ENCODE data around the gene CORT.
"Not testable (repeated sequence)": the region's sequence is repeated elsewhere in the genome, so short reads cannot be mapped to it uniquely, and the experiment has no call there.

DNA sequence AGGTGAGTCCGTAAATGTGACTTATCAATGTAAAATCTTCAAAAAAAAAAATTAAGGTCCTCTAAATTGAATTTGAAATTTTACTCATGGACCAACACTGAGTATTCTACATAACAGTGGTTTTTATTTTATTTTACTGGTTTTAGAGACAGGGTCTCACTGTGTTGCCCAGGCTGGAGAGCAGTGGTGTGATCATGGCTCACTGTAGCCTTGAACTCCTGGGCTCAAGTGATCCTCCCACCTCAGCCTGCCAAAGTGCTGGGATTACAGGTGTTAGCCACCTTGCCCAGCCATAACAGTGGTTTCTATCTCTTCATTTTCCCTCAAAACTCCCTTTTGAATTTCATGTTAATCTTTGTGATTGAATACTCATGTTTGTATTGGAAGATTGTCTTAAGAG, 33.9 kb upstream of the CORT start:
- TF ChIP-seq POLR2A (IDR thresholded peaks at IDR 0.05): not testable (repeated sequence)
- TF ChIP-seq, protein P1, sequence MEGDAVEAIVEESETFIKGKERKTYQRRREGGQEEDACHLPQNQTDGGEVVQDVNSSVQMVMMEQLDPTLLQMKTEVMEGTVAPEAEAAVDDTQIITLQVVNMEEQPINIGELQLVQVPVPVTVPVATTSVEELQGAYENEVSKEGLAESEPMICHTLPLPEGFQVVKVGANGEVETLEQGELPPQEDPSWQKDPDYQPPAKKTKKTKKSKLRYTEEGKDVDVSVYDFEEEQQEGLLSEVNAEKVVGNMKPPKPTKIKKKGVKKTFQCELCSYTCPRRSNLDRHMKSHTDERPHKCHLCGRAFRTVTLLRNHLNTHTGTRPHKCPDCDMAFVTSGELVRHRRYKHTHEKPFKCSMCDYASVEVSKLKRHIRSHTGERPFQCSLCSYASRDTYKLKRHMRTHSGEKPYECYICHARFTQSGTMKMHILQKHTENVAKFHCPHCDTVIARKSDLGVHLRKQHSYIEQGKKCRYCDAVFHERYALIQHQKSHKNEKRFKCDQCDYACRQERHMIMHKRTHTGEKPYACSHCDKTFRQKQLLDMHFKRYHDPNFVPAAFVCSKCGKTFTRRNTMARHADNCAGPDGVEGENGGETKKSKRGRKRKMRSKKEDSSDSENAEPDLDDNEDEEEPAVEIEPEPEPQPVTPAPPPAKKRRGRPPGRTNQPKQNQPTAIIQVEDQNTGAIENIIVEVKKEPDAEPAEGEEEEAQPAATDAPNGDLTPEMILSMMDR (IDR thresholded peaks at IDR 0.05): not testable (repeated sequence)
